Panc1 (cell line): ENCODE measurements around the gene CD300E.

Experiments used
- POLR2AphosphoS5 ChIP-seq: IDR thresholded peaks from 2 replicates; pipeline ENCODE4 v1.6.1; 2012; ENCODE audit warnings: mild to moderate bottlenecking, low read depth, low read length, moderate library complexity
- SIN3A ChIP-seq: IDR thresholded peaks from 2 replicates; pipeline ENCODE4 v1.6.1; 2012; ENCODE audit warnings: low read depth, mild to moderate bottlenecking, low read length, moderate library complexity, borderline replicate concordance; ENCODE audit not compliant: insufficient read depth
- TF ChIP-seq, protein P1 (sequence below): fragments of 450-650 bp; IDR thresholded peaks from 2 replicates; pipeline ENCODE4 v1.5.1; 2017; ENCODE audit warnings: mild to moderate bottlenecking
- TF ChIP-seq, protein P2 (sequence below), 2 experiments: IDR thresholded peaks; 2 replicates each; pipeline ENCODE4 v1.6.1; 2011 to 2012; ENCODE audit warnings: low read depth in 2 of 2, control low read depth in 1 of 2, low read length in 1 of 2, mild to moderate bottlenecking in 1 of 2, moderate library complexity in 1 of 2; ENCODE audit not compliant: insufficient read depth in 1 of 2

DNA sequence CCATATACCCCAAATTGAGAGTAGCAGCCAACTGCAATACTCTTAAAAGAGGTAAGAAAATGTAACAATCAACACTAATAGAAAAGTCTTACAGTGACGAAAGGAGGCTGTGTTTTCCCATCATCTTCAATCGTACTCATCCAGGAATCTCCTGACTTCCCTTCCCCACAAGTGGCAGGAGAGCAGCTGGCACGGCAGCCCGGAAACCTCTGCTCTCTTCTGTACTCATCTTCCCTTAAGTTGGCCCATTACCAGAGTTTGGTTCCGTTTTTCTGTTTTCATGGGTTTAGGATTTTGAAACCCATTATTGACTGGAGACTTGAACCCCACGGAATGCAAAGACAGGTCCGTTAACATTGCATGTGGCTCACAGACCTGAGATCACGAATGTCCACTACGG is 44.6 kb downstream of the CD300E start:
- TF ChIP-seq, protein P1, sequence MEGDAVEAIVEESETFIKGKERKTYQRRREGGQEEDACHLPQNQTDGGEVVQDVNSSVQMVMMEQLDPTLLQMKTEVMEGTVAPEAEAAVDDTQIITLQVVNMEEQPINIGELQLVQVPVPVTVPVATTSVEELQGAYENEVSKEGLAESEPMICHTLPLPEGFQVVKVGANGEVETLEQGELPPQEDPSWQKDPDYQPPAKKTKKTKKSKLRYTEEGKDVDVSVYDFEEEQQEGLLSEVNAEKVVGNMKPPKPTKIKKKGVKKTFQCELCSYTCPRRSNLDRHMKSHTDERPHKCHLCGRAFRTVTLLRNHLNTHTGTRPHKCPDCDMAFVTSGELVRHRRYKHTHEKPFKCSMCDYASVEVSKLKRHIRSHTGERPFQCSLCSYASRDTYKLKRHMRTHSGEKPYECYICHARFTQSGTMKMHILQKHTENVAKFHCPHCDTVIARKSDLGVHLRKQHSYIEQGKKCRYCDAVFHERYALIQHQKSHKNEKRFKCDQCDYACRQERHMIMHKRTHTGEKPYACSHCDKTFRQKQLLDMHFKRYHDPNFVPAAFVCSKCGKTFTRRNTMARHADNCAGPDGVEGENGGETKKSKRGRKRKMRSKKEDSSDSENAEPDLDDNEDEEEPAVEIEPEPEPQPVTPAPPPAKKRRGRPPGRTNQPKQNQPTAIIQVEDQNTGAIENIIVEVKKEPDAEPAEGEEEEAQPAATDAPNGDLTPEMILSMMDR: no peak
- TF ChIP-seq POLR2AphosphoS5 (no peak), SIN3A (no peak)
- TF ChIP-seq, protein P2, sequence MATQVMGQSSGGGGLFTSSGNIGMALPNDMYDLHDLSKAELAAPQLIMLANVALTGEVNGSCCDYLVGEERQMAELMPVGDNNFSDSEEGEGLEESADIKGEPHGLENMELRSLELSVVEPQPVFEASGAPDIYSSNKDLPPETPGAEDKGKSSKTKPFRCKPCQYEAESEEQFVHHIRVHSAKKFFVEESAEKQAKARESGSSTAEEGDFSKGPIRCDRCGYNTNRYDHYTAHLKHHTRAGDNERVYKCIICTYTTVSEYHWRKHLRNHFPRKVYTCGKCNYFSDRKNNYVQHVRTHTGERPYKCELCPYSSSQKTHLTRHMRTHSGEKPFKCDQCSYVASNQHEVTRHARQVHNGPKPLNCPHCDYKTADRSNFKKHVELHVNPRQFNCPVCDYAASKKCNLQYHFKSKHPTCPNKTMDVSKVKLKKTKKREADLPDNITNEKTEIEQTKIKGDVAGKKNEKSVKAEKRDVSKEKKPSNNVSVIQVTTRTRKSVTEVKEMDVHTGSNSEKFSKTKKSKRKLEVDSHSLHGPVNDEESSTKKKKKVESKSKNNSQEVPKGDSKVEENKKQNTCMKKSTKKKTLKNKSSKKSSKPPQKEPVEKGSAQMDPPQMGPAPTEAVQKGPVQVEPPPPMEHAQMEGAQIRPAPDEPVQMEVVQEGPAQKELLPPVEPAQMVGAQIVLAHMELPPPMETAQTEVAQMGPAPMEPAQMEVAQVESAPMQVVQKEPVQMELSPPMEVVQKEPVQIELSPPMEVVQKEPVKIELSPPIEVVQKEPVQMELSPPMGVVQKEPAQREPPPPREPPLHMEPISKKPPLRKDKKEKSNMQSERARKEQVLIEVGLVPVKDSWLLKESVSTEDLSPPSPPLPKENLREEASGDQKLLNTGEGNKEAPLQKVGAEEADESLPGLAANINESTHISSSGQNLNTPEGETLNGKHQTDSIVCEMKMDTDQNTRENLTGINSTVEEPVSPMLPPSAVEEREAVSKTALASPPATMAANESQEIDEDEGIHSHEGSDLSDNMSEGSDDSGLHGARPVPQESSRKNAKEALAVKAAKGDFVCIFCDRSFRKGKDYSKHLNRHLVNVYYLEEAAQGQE (IDR thresholded peaks at IDR 0.05; ENCODE audit: insufficient read depth in 1 of 2, low read depth in 2 of 2, low read length in 1 of 2): no peak
